ENCODE measurements around the gene TBC1D9. TPM values are rescaled to one million over a fixed set of nuclear protein-coding genes. Genes with fewer than 3 reads are reported as not detected.

Gene TBC1D9
- polyA plus RNA-seq, 3 donors = 5.9 to 18.0 (median 15.3) TPM

- 31 to 40% (median 37%) methylated on average over 6 of the region's 6 CpGs for WGBS, 3 donors
Observed at GRCh38 chr4:140609548-140610425, 146.4 kb downstream of the TBC1D9 start.

GRCh38 chr4:140607852-140608251, 148.3 kb downstream of the TBC1D9 start:
- WGBS, 3 donors = 78 to 85% (median 78%) methylated on average over 4 of the region's 4 CpGs
- no peak overlapping the region for H3K27ac ChIP-seq (ENCODE audit: low read depth, low read length)

More at GRCh38 chr4:140609548-140610425, 146.4 kb downstream of the TBC1D9 start:
- H3K27ac ChIP-seq (ENCODE audit: low read depth, low read length) = no peak overlapping the region

- WGBS, 3 donors = 81 to 84% (median 83%) methylated on average over 4 of the region's 4 CpGs
- H3K27ac ChIP-seq (ENCODE audit: low read depth, low read length) = no peak overlapping the region
Observed at GRCh38 chr4:140604544-140604943, 151.6 kb downstream of the TBC1D9 start.

DNA sequence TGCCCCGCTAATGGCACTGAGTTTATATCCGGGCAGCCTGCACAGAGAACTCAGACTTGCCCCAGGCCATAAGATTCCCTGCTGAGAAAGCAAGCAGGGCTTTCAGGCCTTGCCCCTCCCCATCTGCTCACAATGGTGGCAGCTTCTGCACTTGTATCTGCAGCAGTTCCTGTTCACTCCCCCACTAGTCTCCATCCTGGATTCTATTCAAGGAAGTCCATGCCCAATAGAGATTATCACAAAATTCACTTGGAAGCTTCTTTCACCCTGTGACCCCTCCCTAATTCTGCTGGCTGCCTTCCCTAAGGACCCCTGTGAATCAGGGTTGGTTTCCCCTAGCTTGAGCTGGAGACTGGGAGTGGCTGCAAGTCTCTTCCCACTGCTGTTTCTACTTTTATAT, 152.9 kb downstream of the TBC1D9 start:
- WGBS, 3 donors = 48 to 86% (median 50%) methylated on average over 2 of the region's 2 CpGs

GRCh38 chr4:140602714-140603113, 153.5 kb downstream of the TBC1D9 start:
- no peak overlapping the region for H3K27ac ChIP-seq (ENCODE audit: low read depth, low read length)
- 74 to 93% (median 81%) methylated on average over 2 of the region's 2 CpGs for WGBS, 3 donors

More for the DNA sequence above, 152.9 kb downstream of the TBC1D9 start:
- H3K27ac ChIP-seq (ENCODE audit: low read depth, low read length) = no peak overlapping the region

- no peak overlapping the region for H3K27ac ChIP-seq (ENCODE audit: low read depth, low read length)
- WGBS, 3 donors = 85 to 90% (median 88%) methylated on average over 8 of the region's 8 CpGs
Observed at GRCh38 chr4:140600408-140600807, 155.8 kb downstream of the TBC1D9 start.

GRCh38 chr4:140595065-140595464, 161.1 kb downstream of the TBC1D9 start:
- WGBS, 3 donors = 50 to 62% (median 52%) methylated on average over 1 of the region's 1 CpG
- H3K27ac ChIP-seq (ENCODE audit: low read depth, low read length) = no peak overlapping the region

GRCh38 chr4:140584439-140584838, 171.7 kb downstream of the TBC1D9 start:
- no peak overlapping the region for H3K27ac ChIP-seq (ENCODE audit: low read depth, low read length)
- WGBS, 3 donors = 48 to 55% (median 54%) methylated on average over 1 of the region's 1 CpG

- 45 to 82% (median 47%) methylated on average over 3 of the region's 3 CpGs for WGBS, 3 donors
- no peak overlapping the region for H3K27ac ChIP-seq (ENCODE audit: low read depth, low read length)
Observed at GRCh38 chr4:140581078-140581477, 175.1 kb downstream of the TBC1D9 start.

- WGBS, 3 donors = 15 to 20% (median 20%) methylated on average over 27 of the region's 27 CpGs
- no peak overlapping the region for H3K27ac ChIP-seq (ENCODE audit: low read depth, low read length)
Observed at GRCh38 chr4:140579278-140579677, 176.9 kb downstream of the TBC1D9 start.

- no peak overlapping the region for H3K27ac ChIP-seq (ENCODE audit: low read depth, low read length)
- WGBS, 3 donors = 62 to 73% (median 72%) methylated on average over 4 of the region's 4 CpGs
Observed at GRCh38 chr4:140575489-140575888, 180.7 kb downstream of the TBC1D9 start.

DNA sequence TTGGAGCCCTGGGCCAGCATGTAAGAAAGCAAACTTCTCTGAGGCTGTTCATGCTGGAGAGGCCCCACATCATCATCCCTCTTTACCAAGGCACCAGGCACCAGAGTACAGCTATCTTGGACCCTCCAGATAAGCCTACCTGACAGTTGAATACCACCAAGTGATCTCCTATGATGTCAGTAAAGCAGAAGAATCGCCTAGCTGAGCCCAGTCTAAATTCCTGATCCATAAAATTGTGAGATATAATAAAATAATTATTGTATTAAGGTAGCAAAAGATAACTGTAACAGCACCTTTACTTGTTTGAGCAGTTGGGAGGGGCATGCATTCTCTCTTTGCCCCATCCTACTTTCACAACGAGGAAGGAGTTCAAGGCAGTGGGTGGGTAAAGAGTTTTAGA, 184.6 kb downstream of the TBC1D9 start:
- WGBS, 3 donors = 88 to 90% (median 89%) methylated on average over 2 of the region's 2 CpGs

More for the DNA sequence above, 184.6 kb downstream of the TBC1D9 start:
- no peak overlapping the region for H3K27ac ChIP-seq (ENCODE audit: low read depth, low read length)

Other genes with a start within 250 kb of the TBC1D9 start
- 1 to 10 TPM; 4.9 to 7.1 (median 5.2) TPM for gene ELMOD2, start 232.2 kb downstream of the TBC1D9 start, polyA plus RNA-seq
- gene UCP1, start 187.4 kb downstream of the TBC1D9 start, polyA plus RNA-seq = 1 to 10 TPM in 2 of 3 donors, under 1 TPM in 1; 0.56 to 5.1 (median 1.8) TPM